HFFc6 (cell line): ENCODE measurements around the gene CEACAM5. TPM values are rescaled to one million over a fixed set of nuclear protein-coding genes. Genes with fewer than 3 reads are reported as not detected.

Source experiments
- DNase-seq: peaks from one replicate; pipeline ENCODE4 v3.0.0-alpha.2; 2018
- H3K27ac Mint-ChIP-seq: 2 replicates; pipeline ENCODE4 v1.8.0; 2020; ENCODE audit warnings: mild to moderate bottlenecking, mixed read lengths
- H3K27me3 Mint-ChIP-seq: 2 replicates; pipeline ENCODE4 v1.8.0; 2021; ENCODE audit warnings: mild to moderate bottlenecking, moderate library complexity, mixed read lengths; ENCODE audit not compliant: insufficient read depth
- H3K36me3 Mint-ChIP-seq: 2 replicates; pipeline ENCODE4 v1.8.0; 2021; ENCODE audit warnings: low read depth, mixed read lengths
- H3K4me1 Mint-ChIP-seq: 2 replicates; pipeline ENCODE4 v1.8.0; 2020; ENCODE audit warnings: low read depth, mixed read lengths
- H3K4me3 Mint-ChIP-seq: 2 replicates; pipeline ENCODE4 v1.8.0; 2020; ENCODE audit warnings: mild to moderate bottlenecking, moderate library complexity, mixed read lengths
- H3K9me3 Mint-ChIP-seq: 2 replicates; pipeline ENCODE4 v1.8.0; 2020; ENCODE audit warnings: mild to moderate bottlenecking, mixed read lengths
- total RNA-seq, 6 experiments: library from RNA; stranded (reverse); fragmentation: NEBNext Ultra II Directional; extraction: Animal tissue kit (Norgen Biotek cat#: 25700); gene quantifications; 2 replicates in 1 of 6; 3 replicates in 5 of 6; pipeline ENCODE4 v1.2.3, GENCODE V29; 2021
- TF ChIP-seq, protein P1 (sequence below): fragments of 200-600 bp; sonication (generic); IDR thresholded peaks from 2 replicates; pipeline ENCODE4 v1.5.0; 2021; ENCODE audit warnings: antibody characterized with exemption, mild to moderate bottlenecking

Gene CEACAM5
- total RNA-seq, 6 experiments from 2014 or later: 0.31 TPM; not detected in 5

DNA sequence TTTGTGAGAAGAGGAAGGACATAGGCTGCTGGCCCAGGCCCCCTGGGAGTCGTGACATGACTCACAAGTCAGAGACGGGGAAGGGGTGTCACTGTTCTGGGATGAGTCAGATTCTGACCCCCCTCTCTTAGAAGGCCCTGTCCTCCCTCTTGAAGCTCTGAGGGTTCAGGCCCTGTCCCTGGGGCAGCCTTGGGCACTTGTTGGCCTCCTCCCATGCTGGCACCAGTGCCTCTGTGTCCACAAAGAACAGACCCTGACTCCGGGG, 17.7 kb upstream of the CEACAM5 start:
- Mint-ChIP-seq H3K27ac (no peak overlapping the region), H3K9me3 (no peaks in the 10 kb centered on the region), H3K4me3 (no peak overlapping the region), H3K4me1 (no peaks in the 10 kb centered on the region), H3K27me3 (peaks cover 22% of the 10 kb centered on the region), H3K36me3 (no peaks in the 10 kb centered on the region)
- TF ChIP-seq, protein P1, sequence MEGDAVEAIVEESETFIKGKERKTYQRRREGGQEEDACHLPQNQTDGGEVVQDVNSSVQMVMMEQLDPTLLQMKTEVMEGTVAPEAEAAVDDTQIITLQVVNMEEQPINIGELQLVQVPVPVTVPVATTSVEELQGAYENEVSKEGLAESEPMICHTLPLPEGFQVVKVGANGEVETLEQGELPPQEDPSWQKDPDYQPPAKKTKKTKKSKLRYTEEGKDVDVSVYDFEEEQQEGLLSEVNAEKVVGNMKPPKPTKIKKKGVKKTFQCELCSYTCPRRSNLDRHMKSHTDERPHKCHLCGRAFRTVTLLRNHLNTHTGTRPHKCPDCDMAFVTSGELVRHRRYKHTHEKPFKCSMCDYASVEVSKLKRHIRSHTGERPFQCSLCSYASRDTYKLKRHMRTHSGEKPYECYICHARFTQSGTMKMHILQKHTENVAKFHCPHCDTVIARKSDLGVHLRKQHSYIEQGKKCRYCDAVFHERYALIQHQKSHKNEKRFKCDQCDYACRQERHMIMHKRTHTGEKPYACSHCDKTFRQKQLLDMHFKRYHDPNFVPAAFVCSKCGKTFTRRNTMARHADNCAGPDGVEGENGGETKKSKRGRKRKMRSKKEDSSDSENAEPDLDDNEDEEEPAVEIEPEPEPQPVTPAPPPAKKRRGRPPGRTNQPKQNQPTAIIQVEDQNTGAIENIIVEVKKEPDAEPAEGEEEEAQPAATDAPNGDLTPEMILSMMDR: no peak
- DNase-seq: no peak

DNA sequence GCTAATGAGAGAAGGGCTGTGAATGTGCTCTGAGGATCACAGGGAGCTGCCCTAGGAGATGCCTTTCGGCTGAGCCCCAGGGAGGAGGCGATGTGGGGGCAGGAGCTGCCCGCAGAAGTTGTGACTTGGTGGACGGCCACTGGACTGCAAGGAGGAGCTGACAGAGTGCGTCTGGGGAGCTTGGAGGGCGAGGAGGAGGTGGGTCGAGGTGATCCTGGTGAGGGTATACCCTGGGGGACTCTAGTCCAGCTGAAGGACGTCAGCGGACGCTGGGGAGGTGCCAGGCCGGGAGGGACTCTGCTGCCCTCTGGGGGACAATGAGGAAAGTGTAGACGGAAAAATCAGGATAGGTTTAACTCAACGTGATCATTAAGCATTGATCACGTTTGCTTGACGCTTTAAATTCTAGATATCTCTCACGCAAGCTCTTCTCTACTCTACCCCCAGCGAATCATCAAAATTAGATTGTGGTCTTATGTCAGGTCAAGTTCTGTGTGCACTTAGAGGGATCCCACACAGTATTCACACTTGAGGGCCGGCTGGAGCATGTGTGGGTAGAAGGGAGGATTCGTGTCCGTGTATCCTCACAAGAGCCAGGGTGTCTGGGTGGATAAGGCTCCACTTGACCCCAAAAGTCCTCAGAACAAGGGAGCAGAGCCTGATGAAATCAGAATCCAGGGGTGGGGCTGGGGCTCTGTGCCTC, 17.0 kb upstream of the CEACAM5 start:
- no peaks in the 10 kb centered on the region for H3K4me1 Mint-ChIP-seq
- H3K36me3 Mint-ChIP-seq: no peaks in the 10 kb centered on the region
- TF ChIP-seq, protein P1: peak; percentile 75
- no peak for DNase-seq
- H3K9me3 Mint-ChIP-seq: no peaks in the 10 kb centered on the region
- no peak overlapping the region for H3K4me3 Mint-ChIP-seq
- no peak overlapping the region for H3K27ac Mint-ChIP-seq
- peaks cover 24% of the 10 kb centered on the region for H3K27me3 Mint-ChIP-seq

DNA sequence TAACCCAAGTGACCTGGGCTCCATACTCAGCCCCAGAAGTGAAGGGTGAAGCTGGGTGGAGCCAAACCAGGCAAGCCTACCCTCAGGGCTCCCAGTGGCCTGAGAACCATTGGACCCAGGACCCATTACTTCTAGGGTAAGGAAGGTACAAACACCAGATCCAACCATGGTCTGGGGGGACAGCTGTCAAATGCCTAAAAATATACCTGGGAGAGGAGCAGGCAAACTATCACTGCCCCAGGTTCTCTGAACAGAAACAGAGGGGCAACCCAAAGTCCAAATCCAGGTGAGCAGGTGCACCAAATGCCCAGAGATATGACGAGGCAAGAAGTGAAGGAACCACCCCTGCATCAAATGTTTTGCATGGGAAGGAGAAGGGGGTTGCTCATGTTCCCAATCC, 14.2 kb upstream of the CEACAM5 start:
- TF ChIP-seq, protein P1: no peak
- no peak for DNase-seq
- Mint-ChIP-seq H3K27ac (no peak overlapping the region), H3K4me3 (no peak overlapping the region), H3K9me3 (no peaks in the 10 kb centered on the region), H3K36me3 (no peaks in the 10 kb centered on the region), H3K27me3 (peaks cover 16% of the 10 kb centered on the region), H3K4me1 (no peaks in the 10 kb centered on the region)

DNA sequence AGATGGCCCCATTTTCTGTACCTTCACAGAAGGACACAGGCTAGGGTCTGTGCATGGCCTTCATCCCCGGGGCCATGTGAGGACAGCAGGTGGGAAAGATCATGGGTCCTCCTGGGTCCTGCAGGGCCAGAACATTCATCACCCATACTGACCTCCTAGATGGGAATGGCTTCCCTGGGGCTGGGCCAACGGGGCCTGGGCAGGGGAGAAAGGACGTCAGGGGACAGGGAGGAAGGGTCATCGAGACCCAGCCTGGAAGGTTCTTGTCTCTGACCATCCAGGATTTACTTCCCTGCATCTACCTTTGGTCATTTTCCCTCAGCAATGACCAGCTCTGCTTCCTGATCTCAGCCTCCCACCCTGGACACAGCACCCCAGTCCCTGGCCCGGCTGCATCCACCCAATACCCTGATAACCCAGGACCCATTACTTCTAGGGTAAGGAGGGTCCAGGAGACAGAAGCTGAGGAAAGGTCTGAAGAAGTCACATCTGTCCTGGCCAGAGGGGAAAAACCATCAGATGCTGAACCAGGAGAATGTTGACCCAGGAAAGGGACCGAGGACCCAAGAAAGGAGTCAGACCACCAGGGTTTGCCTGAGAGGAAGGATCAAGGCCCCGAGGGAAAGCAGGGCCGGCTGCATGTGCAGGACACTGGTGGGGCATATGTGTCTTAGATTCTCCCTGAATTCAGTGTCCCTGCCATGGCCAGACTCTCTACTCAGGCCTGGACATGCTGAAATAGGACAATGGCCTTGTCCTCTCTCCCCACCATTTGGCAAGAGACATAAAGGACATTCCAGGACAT, 13.4 kb upstream of the CEACAM5 start:
- Mint-ChIP-seq H3K4me1 (no peaks in the 10 kb centered on the region), H3K27ac (no peak overlapping the region), H3K36me3 (no peaks in the 10 kb centered on the region), H3K9me3 (no peaks in the 10 kb centered on the region), H3K4me3 (no peak overlapping the region), H3K27me3 (peaks cover 10% of the 10 kb centered on the region)
- TF ChIP-seq, protein P1: no peak
- no peak for DNase-seq

DNA sequence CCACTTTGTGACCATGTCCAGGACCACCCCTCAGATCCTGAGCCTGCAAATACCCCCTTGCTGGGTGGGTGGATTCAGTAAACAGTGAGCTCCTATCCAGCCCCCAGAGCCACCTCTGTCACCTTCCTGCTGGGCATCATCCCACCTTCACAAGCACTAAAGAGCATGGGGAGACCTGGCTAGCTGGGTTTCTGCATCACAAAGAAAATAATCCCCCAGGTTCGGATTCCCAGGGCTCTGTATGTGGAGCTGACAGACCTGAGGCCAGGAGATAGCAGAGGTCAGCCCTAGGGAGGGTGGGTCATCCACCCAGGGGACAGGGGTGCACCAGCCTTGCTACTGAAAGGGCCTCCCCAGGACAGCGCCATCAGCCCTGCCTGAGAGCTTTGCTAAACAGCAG, 12.7 kb upstream of the CEACAM5 start:
- Mint-ChIP-seq H3K27ac (no peak overlapping the region), H3K4me1 (no peaks in the 10 kb centered on the region), H3K4me3 (no peak overlapping the region), H3K27me3 (peaks cover 10% of the 10 kb centered on the region), H3K36me3 (no peaks in the 10 kb centered on the region), H3K9me3 (no peaks in the 10 kb centered on the region)
- DNase-seq: no peak
- TF ChIP-seq, protein P1: no peak
